GM18505 (cell line): ENCODE measurements around the gene ANKS6.
"Not testable (repeated sequence)": the region's sequence is repeated elsewhere in the genome, so short reads cannot be mapped to it uniquely, and the experiment has no call there.

Experiments
- ATAC-seq: cut with Tn5 transposase; IDR thresholded peaks from one replicate; pipeline ENCODE4 v1.9.1; 2021; ENCODE audit not compliant: unreplicated experiment
- POLR2A ChIP-seq: IDR thresholded peaks from 4 replicates; pipeline ENCODE4 v1.6.1; 2011; ENCODE audit warnings: borderline replicate concordance; ENCODE audit not compliant: insufficient read depth, insufficient read length; ENCODE audit errors: extremely low read depth

Gene ANKS6

DNA sequence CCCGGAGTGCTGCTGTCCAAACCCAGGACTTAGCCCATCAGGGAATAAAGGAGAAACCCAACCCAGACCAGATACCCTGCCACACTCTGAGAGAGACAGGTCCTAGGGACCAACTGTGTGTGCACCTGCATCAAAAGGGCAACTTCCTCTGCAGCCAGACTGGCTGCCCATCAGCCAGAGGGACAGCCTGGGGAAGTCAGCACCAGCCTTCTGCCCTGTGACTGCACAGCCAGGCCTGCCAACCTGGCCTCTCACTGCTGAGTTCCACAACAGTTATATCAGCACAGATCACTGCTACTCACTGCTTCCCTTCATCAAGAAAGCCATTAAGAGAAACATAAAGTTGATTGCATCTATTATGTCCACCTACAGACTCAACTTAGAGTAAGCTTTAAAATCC lies 105.7 kb downstream of the ANKS6 start:
- no peak for TF ChIP-seq POLR2A
- ATAC-seq, result no peak

DNA sequence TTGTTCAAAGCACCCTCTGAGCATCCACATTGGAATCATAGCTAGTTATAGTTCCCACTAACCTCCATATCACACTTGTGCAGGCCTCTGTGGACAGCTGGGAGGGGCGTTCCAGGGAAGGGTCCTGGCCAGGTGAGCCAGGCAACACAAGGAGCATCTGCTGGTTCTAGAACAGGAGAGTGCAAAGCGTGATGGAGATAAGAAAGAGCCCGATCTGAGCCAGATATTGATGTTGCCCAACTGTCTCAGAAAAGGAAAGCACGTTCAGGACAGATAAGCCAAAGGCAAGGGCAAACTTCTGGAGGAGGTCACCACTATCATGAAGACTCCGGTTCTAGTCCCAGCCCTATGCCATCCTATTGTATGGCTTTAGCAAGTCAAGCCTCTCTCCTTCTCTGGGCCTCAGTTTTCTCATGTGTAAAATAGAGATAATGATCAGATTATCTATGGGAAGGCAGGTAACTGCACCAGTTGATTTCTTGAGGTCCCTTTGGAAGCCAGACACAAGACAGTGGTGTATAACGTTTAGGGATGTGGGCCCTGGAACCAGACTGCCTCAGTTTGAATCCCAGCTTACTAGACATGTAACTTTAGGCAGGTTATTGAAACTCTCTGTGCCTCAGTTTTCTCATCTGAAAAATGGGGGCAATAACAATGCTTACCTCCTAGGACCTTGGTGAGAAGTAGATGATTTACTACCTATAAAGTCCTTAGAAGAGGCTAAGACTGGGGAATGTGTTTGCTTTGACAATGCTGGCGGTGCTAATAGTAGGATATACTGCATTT lies 107.5 kb downstream of the ANKS6 start:
- ATAC-seq, result no peak
- TF ChIP-seq POLR2A, result no peak

- no peak for TF ChIP-seq POLR2A
- ATAC-seq, result no peak
Measured at GRCh38 chr9:98687911-98688310, 108.4 kb downstream of the ANKS6 start.

- ATAC-seq, result no peak
- no peak for TF ChIP-seq POLR2A
Measured at GRCh38 chr9:98686961-98687855, 109.1 kb downstream of the ANKS6 start.

DNA sequence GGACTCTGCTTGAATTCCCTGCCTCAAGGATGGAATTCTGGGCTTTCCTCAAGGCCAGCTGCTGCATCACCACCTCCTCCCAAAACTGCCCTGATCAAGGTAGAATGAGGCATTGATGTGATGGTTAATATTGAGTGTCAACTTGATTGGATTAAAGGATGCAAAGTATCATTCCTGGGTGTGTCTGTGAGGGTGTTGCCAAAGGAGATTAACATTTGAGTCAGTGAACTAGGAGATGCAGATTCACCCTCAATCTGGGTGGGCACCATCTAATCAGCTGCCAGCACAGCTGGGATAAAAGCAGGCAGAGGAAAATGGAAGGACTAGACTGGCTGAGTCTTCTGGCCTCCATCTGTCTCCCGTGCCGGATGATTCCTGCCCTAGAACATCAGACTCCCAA lies 111.5 kb downstream of the ANKS6 start:
- not testable (repeated sequence) for ATAC-seq
